ENCODE measurements around the gene TES.

Gene TES

DNA sequence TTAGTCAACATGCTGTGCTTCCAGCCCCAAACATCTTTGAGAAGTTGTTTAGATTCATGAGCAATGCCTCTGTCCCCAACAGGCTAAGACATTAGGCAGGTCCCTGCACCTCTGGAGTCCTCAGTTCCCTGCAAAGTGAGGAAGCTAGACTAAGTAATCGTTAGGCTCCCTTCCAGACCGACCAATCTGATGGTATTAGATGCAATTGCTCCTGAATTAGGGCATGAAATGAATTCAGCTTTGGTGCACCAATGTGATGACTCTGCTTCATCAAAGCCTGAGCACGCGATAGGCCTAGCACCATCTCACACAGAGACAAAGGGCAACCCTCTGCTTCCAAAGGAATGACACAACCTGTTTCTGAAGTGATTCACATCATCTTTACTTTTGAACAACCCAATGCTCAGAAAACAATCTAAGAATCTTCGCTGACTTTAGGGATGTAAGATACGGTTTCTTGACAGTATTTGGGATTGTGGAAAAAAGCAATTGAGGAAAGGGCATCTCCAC lies 723 bp upstream of the TES start:
- DNase-seq (ENCODE audit: low spot score): no peak
- ATAC-seq (ENCODE audit: low read depth): no peak
- Histone ChIP-seq H3K27ac (ENCODE audit: poor library complexity, severe bottlenecking) (peak overlapping the region; percentile 93), H3K9me3 (ENCODE audit: severe bottlenecking) (no peaks in the 10 kb centered on the region), H3K36me3 (ENCODE audit: low read depth) (peaks cover 27% of the 10 kb centered on the region), H3K4me3 (ENCODE audit: severe bottlenecking) (peak overlapping the region; percentile 93), H3K27me3 (ENCODE audit: insufficient read depth, poor library complexity, severe bottlenecking) (no peaks in the 10 kb centered on the region), H3K4me1 (ENCODE audit: insufficient read depth, poor library complexity, severe bottlenecking) (peaks cover 20% of the 10 kb centered on the region)
- TF ChIP-seq, protein P1, sequence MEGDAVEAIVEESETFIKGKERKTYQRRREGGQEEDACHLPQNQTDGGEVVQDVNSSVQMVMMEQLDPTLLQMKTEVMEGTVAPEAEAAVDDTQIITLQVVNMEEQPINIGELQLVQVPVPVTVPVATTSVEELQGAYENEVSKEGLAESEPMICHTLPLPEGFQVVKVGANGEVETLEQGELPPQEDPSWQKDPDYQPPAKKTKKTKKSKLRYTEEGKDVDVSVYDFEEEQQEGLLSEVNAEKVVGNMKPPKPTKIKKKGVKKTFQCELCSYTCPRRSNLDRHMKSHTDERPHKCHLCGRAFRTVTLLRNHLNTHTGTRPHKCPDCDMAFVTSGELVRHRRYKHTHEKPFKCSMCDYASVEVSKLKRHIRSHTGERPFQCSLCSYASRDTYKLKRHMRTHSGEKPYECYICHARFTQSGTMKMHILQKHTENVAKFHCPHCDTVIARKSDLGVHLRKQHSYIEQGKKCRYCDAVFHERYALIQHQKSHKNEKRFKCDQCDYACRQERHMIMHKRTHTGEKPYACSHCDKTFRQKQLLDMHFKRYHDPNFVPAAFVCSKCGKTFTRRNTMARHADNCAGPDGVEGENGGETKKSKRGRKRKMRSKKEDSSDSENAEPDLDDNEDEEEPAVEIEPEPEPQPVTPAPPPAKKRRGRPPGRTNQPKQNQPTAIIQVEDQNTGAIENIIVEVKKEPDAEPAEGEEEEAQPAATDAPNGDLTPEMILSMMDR (IDR thresholded peaks at IDR 0.05; ENCODE audit: poor library complexity, severe bottlenecking): no peak

DNA sequence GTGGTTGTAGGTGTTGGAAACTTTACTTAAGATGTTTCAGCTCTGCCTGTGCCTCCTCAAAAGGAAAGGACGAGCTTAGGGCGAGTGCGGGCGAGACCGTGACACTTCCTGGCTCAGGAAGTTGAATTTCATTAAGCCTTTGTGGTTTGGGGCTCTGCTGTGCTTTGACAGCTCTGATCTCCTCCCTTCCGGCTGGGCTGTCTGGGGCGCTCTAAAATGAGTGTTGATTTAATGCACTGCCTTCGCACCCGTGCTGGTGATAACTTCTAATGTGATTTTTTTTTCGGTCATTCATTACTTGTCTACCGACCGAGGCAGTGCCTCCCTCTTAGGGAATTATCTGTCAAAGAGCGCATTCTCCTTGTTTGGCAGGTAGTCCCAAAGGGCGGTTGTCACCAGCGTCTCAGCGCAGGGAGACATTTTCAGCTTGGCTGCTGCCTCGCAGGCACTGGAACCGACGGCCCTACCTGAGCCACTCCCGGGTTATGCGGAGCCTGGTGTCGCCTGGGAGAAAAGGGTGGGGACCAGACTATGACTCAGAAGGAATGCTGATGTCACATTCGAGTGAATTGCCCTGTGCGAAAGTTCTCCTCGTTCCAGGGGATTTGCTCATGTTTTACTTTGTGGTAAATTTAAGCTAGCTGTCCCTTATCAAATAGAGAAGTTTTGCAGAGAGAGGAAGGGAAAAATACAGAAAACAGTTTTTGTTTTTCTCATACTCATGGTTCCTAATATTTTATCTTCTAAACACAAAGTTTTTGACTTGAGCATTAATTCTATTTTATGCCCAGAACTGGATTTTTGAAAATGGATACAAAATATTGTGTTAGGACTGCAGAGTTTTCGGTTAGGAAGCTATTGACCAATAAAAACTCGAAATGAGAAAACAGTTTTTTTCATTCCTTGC lies 920 bp downstream of the TES start:
- peaks cover 37% of the 10 kb centered on the region for H3K36me3 ChIP-seq (ENCODE audit: low read depth)
- H3K27me3 ChIP-seq (ENCODE audit: insufficient read depth, poor library complexity, severe bottlenecking): no peaks in the 10 kb centered on the region
- ATAC-seq (ENCODE audit: low read depth) (peak; percentile 62), DNase-seq (ENCODE audit: low spot score) (peak; percentile 87)
- peak overlapping the region; percentile 93 for H3K4me3 ChIP-seq (ENCODE audit: severe bottlenecking)
- TF ChIP-seq, protein P1 (IDR thresholded peaks at IDR 0.05; ENCODE audit: poor library complexity, severe bottlenecking): no peak
- no peaks in the 10 kb centered on the region for H3K9me3 ChIP-seq (ENCODE audit: severe bottlenecking)
- H3K4me1 ChIP-seq (ENCODE audit: insufficient read depth, poor library complexity, severe bottlenecking): peaks cover 37% of the 10 kb centered on the region
- peak overlapping the region; percentile 93 for H3K27ac ChIP-seq (ENCODE audit: poor library complexity, severe bottlenecking)

DNA sequence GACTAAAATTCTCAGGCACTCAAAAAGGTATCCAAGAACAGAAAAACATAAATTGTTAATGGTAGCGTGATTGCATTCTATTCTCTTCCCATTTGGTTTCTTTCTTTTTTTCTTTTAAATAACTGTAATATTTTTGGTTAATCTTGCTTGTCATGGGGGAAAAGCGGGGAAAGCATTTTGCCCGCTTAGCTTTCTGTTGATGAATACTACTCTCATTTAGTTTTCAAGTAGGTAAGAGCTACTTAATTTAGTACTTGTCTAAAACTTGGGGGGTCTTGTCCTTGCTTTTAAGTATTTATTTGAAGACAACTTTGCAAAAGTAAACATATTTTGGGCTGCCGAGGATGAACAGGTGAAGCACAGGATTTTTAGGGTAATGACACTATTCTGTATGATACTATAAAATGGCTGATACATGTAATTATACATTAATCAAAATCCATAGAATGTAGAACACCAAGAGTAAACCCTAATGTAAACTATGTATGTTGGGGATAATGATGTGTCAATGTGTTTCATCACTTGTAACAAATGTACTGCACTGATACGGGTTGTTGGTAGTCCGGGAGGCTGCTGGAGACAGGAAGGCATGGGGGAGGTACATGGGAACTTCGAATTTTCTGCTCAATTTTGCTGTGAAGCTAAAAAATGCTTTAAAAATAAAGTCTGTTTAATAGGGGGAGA lies 1.7 kb downstream of the TES start:
- DNase-seq (ENCODE audit: low spot score): no peak
- peak overlapping the region; percentile 93 for H3K4me3 ChIP-seq (ENCODE audit: severe bottlenecking)
- peak overlapping the region; percentile 93 for H3K27ac ChIP-seq (ENCODE audit: poor library complexity, severe bottlenecking)
- ATAC-seq (ENCODE audit: low read depth): 0 out of 3 replicates have a peak, but pooled peaks have one; percentile 9
- H3K4me1 ChIP-seq (ENCODE audit: insufficient read depth, poor library complexity, severe bottlenecking): peaks cover 45% of the 10 kb centered on the region
- no peaks in the 10 kb centered on the region for H3K27me3 ChIP-seq (ENCODE audit: insufficient read depth, poor library complexity, severe bottlenecking)
- peaks cover 37% of the 10 kb centered on the region for H3K36me3 ChIP-seq (ENCODE audit: low read depth)
- H3K9me3 ChIP-seq (ENCODE audit: severe bottlenecking): no peaks in the 10 kb centered on the region
- TF ChIP-seq, protein P1 (IDR thresholded peaks at IDR 0.05; ENCODE audit: poor library complexity, severe bottlenecking): no peak

DNA sequence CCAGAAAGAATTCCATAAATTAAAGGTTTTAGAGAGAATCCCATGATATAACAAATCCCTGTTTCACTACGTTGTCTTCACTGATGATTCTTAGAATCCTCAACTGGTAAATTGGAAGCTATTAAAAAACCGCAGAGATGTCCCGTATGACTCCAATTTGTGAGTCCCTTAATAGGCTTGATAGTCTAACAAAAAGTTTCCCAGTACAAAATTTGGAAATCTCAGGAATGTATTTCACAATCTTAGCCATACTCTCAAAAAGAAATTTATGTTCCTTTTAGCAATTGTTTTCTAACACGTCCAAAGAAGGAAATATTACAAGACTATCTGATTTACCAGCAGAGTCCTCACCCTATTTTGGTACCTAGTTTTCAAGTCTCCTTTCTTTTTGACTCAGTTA lies 2.5 kb downstream of the TES start:
- peaks cover 43% of the 10 kb centered on the region for H3K36me3 ChIP-seq (ENCODE audit: low read depth)
- H3K27ac ChIP-seq (ENCODE audit: poor library complexity, severe bottlenecking): peak overlapping the region; percentile 93
- H3K4me1 ChIP-seq (ENCODE audit: insufficient read depth, poor library complexity, severe bottlenecking): peaks cover 53% of the 10 kb centered on the region
- H3K27me3 ChIP-seq (ENCODE audit: insufficient read depth, poor library complexity, severe bottlenecking): no peaks in the 10 kb centered on the region
- no peaks in the 10 kb centered on the region for H3K9me3 ChIP-seq (ENCODE audit: severe bottlenecking)
- no peak for DNase-seq (ENCODE audit: low spot score)
- peak overlapping the region; percentile 93 for H3K4me3 ChIP-seq (ENCODE audit: severe bottlenecking)
- TF ChIP-seq, protein P1 (IDR thresholded peaks at IDR 0.05; ENCODE audit: poor library complexity, severe bottlenecking): no peak
- no peak for ATAC-seq (ENCODE audit: low read depth)

Data from RWPE2 (cell line).